ENCODE data around the gene CD180. TPM values are rescaled to one million over a fixed set of nuclear protein-coding genes. Genes with fewer than 3 reads are reported as not detected.

CD180 gene
- total RNA-seq, 3 donors from 2014 or later = 0.87 to 1.4 (median 1.3) TPM

GRCh38 chr5:67181648-67182221, 14.9 kb downstream of the CD180 start:
- peak; percentile 38 for ATAC-seq
- H3K4me3 ChIP-seq = no peak overlapping the region
- no peaks in the 10 kb centered on the region for H3K9me3 ChIP-seq
- intact Hi-C loops (cut with DNase I, micrococcal nuclease) = no loop called here
- no peaks in the 10 kb centered on the region for H3K4me1 ChIP-seq (ENCODE audit: low read depth)
- H3K36me3 ChIP-seq (ENCODE audit: low read depth) = no peaks in the 10 kb centered on the region
- TF ChIP-seq CTCF (IDR thresholded peaks at IDR 0.05) = no peak
- no peak for DNase-seq

DNA sequence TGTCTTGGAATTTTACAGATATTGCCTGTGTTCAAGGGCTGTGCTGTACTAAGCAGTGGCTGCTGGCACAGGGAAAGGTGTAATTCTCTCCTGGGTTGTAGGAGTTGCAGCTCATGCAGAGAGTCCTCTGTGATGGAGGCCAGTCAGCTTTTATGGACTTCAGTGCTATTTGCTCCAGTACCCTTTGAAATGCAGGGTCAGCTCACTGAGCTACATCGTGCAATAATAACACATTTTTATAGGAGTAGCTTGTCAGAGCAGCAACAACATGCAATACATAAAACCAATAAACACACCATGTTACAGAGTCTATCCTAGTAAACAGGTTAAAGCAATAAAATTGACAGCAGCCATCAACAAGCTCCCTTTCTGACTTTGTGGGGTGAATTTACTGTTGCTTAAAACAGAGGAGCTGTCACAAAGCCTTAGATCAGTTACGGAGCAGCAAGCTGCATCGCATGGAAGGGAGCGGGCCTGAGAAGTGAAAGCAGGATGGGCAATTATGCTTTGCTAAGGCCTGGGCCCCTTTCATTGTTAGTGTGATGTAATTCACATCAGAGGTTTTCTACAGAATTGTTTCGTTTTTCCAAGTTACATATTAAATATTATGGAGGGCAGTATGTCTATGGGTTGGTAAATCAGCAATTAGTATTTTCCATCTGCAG, 16.8 kb downstream of the CD180 start:
- TF ChIP-seq CTCF (IDR thresholded peaks at IDR 0.05) = no peak
- H3K4me1 ChIP-seq (ENCODE audit: low read depth) = no peaks in the 10 kb centered on the region
- intact Hi-C loops (cut with DNase I, micrococcal nuclease) = no loop called here
- ATAC-seq (peak; percentile 84), DNase-seq (no peak)
- no peak overlapping the region for H3K4me3 ChIP-seq
- H3K36me3 ChIP-seq (ENCODE audit: low read depth) = no peaks in the 10 kb centered on the region
- H3K9me3 ChIP-seq = no peaks in the 10 kb centered on the region

- ATAC-seq = no peak
- TF ChIP-seq CTCF (IDR thresholded peaks at IDR 0.05) = no peak
- intact Hi-C loops (cut with DNase I, micrococcal nuclease) = no loop called here
Observed at GRCh38 chr5:67178966-67179365, 17.6 kb downstream of the CD180 start.

DNA sequence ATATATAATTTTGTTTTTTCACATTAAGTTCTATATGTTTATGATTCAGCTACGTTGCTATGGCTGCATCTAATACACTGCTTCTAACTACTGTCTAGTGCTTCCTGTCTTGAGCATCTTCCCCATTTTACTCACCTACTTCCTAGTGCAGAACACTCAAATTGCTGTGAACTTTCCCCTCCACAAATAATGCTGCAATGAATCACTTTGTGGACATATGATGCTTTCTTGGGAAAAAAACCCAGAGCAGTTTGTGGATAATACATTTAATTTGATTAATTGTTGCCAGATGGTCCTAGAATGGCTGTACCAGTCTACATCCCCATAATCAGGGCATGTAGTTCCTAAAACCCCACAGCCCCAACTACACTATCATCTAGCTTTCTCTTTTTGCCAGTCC, 18.5 kb downstream of the CD180 start:
- no peak for TF ChIP-seq CTCF (IDR thresholded peaks at IDR 0.05)
- intact Hi-C loops (cut with DNase I, micrococcal nuclease) = no loop called here
- DNase-seq = no peak
- Histone ChIP-seq H3K9me3 (no peaks in the 10 kb centered on the region), H3K4me3 (no peak overlapping the region), H3K4me1 (ENCODE audit: low read depth) (no peaks in the 10 kb centered on the region), H3K36me3 (ENCODE audit: low read depth) (no peaks in the 10 kb centered on the region)
- no peak for ATAC-seq

More at GRCh38 chr5:67178966-67179365, 17.6 kb downstream of the CD180 start:
- Histone ChIP-seq H3K36me3 (ENCODE audit: low read depth) (no peaks in the 10 kb centered on the region), H3K9me3 (no peaks in the 10 kb centered on the region), H3K4me3 (no peak overlapping the region), H3K4me1 (ENCODE audit: low read depth) (no peaks in the 10 kb centered on the region)
- no peak for DNase-seq

- intact Hi-C loops (cut with DNase I, micrococcal nuclease) = no loop called here
- no peak for DNase-seq
- ATAC-seq = no peak
- Histone ChIP-seq H3K36me3 (ENCODE audit: low read depth) (no peaks in the 10 kb centered on the region), H3K4me3 (no peak overlapping the region), H3K9me3 (no peaks in the 10 kb centered on the region), H3K4me1 (ENCODE audit: low read depth) (no peaks in the 10 kb centered on the region)
- TF ChIP-seq CTCF (IDR thresholded peaks at IDR 0.05) = no peak
Observed at GRCh38 chr5:67176936-67177335, 19.7 kb downstream of the CD180 start.
